Endothelial cell of umbilical vein (primary cell): ENCODE measurements around the gene POLN. TPM values are rescaled to one million over a fixed set of nuclear protein-coding genes. Genes with fewer than 3 reads are reported as not detected.
A peak's percentile ranks its signal among the peaks of the same experiment; 100 is the strongest.

Experiments
- BruUV-seq: library from RNA; stranded (reverse); fragments of 400-500 nt; replicated peaks from 2 replicates; lab custom pipeline; 2021; lab: Mats Ljungman, UMichigan
- CTCF ChIA-PET: fragments of 300-600, 350-600 bp; sonication (Branson Sonifier 250); formaldehyde crosslinking; loops from one replicate; lab custom pipeline; 2021; ENCODE audit warnings: antibody characterized with exemption, inconsistent platforms; lab: Charles Lee
- POLR2A ChIA-PET: fragments of 300-600, 350-600 bp; sonication (Branson Sonifier 250); formaldehyde crosslinking; loops from one replicate; lab custom pipeline; 2021; ENCODE audit warnings: antibody characterized with exemption, inconsistent platforms; lab: Charles Lee
- DNase-seq: peaks from one replicate; pipeline ENCODE4 v3.0.0-alpha.2; 2011; ENCODE audit warnings: low read depth, low spot score
- FAIRE-seq: peaks from 2 replicates; lab custom pipeline; 2011; peaks lifted over from hg19 to GRCh38; lab: Jason Lieb, UNC
- H2AFZ ChIP-seq: 2 replicates; pipeline ENCODE4 v1.6.0; 2012; ENCODE audit warnings: low read depth, low read length, control low read depth, inconsistent platforms
- H3K27ac ChIP-seq: 2 replicates; pipeline ENCODE4 v1.5.1; 2011; ENCODE audit warnings: low read depth, mild to moderate bottlenecking, control low read depth, low read length, moderate library complexity; ENCODE audit not compliant: insufficient read depth
- H3K27me3 ChIP-seq, 2 experiments: 2 replicates each; pipeline versions ENCODE4 v1.6.0 to v1.6.1; 2011; ENCODE audit warnings: low read length in 2 of 2, mixed read lengths in 1 of 2; ENCODE audit not compliant: control insufficient read depth in 2 of 2, insufficient read depth in 2 of 2
- H3K36me3 ChIP-seq, 2 experiments: 2 replicates in 1 of 2; 3 replicates in 1 of 2; pipeline ENCODE4 v1.5.1; 2011; ENCODE audit warnings: low read length in 2 of 2, mild to moderate bottlenecking in 1 of 2, moderate library complexity in 1 of 2; ENCODE audit not compliant: control insufficient read depth in 2 of 2, insufficient read depth in 2 of 2; ENCODE audit errors: extremely low read depth in 1 of 2
- H3K4me1 ChIP-seq: 3 replicates; pipeline ENCODE4 v1.5.1; 2011; ENCODE audit warnings: mild to moderate bottlenecking, low read length; ENCODE audit not compliant: control insufficient read depth, insufficient read depth; ENCODE audit errors: extremely low read depth
- H3K4me2 ChIP-seq: 2 replicates; pipeline ENCODE4 v1.6.1; 2011; ENCODE audit warnings: low read length, control low read depth, mixed read lengths; ENCODE audit not compliant: insufficient read depth
- H3K4me3 ChIP-seq, 3 experiments: fragments of 200-600 bp in 1 of 3; sonication (generic), shearing (Covaris generic) in 1 of 3; replicated peaks in 1 of 3; 2 replicates each; pipeline ENCODE4 v1.5.1; 2011 to 2016; ENCODE audit warnings: control low read depth in 3 of 3, low read length in 3 of 3, mild to moderate bottlenecking in 2 of 3, inconsistent platforms in 1 of 3, low read depth in 1 of 3, moderate library complexity in 1 of 3; ENCODE audit not compliant: insufficient read depth in 1 of 3
- H3K79me2 ChIP-seq: 2 replicates; pipeline ENCODE4 v1.6.0; 2012; ENCODE audit warnings: low read length, inconsistent platforms; ENCODE audit not compliant: control insufficient read depth, insufficient read depth
- H3K9ac ChIP-seq: replicated peaks from 2 replicates; pipeline ENCODE3; 2011; ENCODE audit warnings: low read length, control low read depth; ENCODE audit not compliant: insufficient read depth; ENCODE audit errors: extremely low read depth
- H3K9me1 ChIP-seq: replicated peaks from 3 replicates; pipeline ENCODE4 v1.6.0; 2011; ENCODE audit warnings: mild to moderate bottlenecking, low read length; ENCODE audit not compliant: control insufficient read depth, insufficient read depth; ENCODE audit errors: extremely low read depth
- H3K9me3 ChIP-seq: replicated peaks from 2 replicates; pipeline ENCODE4 v1.5.1; 2012; ENCODE audit warnings: low read length, inconsistent platforms; ENCODE audit not compliant: control insufficient read depth, insufficient read depth
- H4K20me1 ChIP-seq: replicated peaks from 2 replicates; pipeline ENCODE3; 2011; ENCODE audit warnings: mild to moderate bottlenecking, low read length; ENCODE audit not compliant: control insufficient read depth, insufficient read depth; ENCODE audit errors: extremely low read depth
- CTCF ChIP-seq, 2 donors: IDR thresholded peaks; 1 replicate in 1 of 2; 2 replicates in 1 of 2; pipeline ENCODE4 v1.5.1; 2011; ENCODE audit warnings: low read length in 2 of 2, mild to moderate bottlenecking in 2 of 2, moderate library complexity in 2 of 2, control low read depth in 1 of 2, inconsistent platforms in 1 of 2, low read depth in 1 of 2; ENCODE audit not compliant: insufficient read depth in 1 of 2; ENCODE audit errors: extremely low read depth in 1 of 2
- EZH2 ChIP-seq: IDR thresholded peaks from 2 replicates; pipeline ENCODE4 v1.6.1; 2012; ENCODE audit warnings: borderline replicate concordance, low read depth, mild to moderate bottlenecking, moderate library complexity, low read length, inconsistent platforms; ENCODE audit not compliant: severe bottlenecking
- FOS ChIP-seq: IDR thresholded peaks from 2 replicates; pipeline ENCODE4 v1.6.1; 2011; ENCODE audit warnings: mild to moderate bottlenecking, low read length, moderate library complexity, borderline replicate concordance; ENCODE audit not compliant: insufficient read depth
- GATA2 ChIP-seq: IDR thresholded peaks from 2 replicates; pipeline ENCODE4 v1.7.0; 2011; ENCODE audit warnings: low read depth, mild to moderate bottlenecking, moderate library complexity, mixed read lengths, low read length; ENCODE audit not compliant: insufficient read length, insufficient read depth
- JUN ChIP-seq: IDR thresholded peaks from 2 replicates; pipeline ENCODE4 v1.6.1; 2011; ENCODE audit warnings: borderline replicate concordance, low read depth; ENCODE audit not compliant: insufficient read length, insufficient read depth
- MAX ChIP-seq: IDR thresholded peaks from 2 replicates; pipeline ENCODE4 v1.6.1; 2011; ENCODE audit not compliant: insufficient read depth, insufficient read length
- MYC ChIP-seq: IDR thresholded peaks from one replicate; pipeline ENCODE4 v1.6.1; 2011; ENCODE audit warnings: mild to moderate bottlenecking, low read depth, low read length
- POLR2A ChIP-seq: IDR thresholded peaks from 2 replicates; pipeline ENCODE4 v1.6.1; 2012; ENCODE audit warnings: low read depth, mild to moderate bottlenecking, control low read depth, low read length
- POLR2AphosphoS5 ChIP-seq: IDR thresholded peaks from 2 replicates; pipeline ENCODE4 v1.6.1; 2012; ENCODE audit warnings: low read depth, mild to moderate bottlenecking, control low read depth, low read length, moderate library complexity; ENCODE audit not compliant: insufficient read depth
- dilution Hi-C: fragments of 300-500 bp; cut with MboI; formaldehyde crosslinking; loops from one replicate; pipeline ENCODE4 v1.15.0; 2019; ENCODE audit warnings: low sequenced_read_pairs; ENCODE audit not compliant: extremely low pct_ligation_motif_present
- intact Hi-C: fragments of 100-400 bp; cut with micrococcal nuclease; formaldehyde crosslinking; loops from one replicate; pipeline ENCODE4 v1.10.0; 2022
- polyA plus RNA-seq, 4 experiments: library from polyadenylated mRNA; depleted of rRNA in 3 of 4; stranded (reverse) in 3 of 4; unstranded in 1 of 4; fragments of >200 nt; gene quantifications; 2 replicates each; pipeline versions ENCODE4 v1.2.1 to v1.2.3, GENCODE V29; 2011 to 2012; ENCODE audit warnings: missing spikeins in 1 of 4
- total RNA-seq: library from RNA; stranded (reverse); gene quantifications from 2 replicates; pipeline ENCODE4 v1.2.3, GENCODE V29; 2021

Gene POLN
- total and polyA plus RNA-seq, 2 donors (not counting 3 experiments of a cell fraction or from before 2014, with no cell fraction given) = 1.3 to 4.2 TPM

- Histone ChIP-seq H3K27ac (peak overlapping the region; percentile 15), H4K20me1 (no peaks in the 10 kb centered on the region), H3K9ac (no peak overlapping the region), H3K79me2 (peaks cover 15% of the 10 kb centered on the region), H3K36me3 (peaks cover 2 to 41% of the 10 kb centered on the region in 2 experiments), H3K4me2 (no peak overlapping the region), H3K9me3 (no peaks in the 10 kb centered on the region), H3K4me1 (peaks cover 21% of the 10 kb centered on the region), H3K27me3 (no peaks in the 10 kb centered on the region), H3K9me1 (no peaks in the 10 kb centered on the region), H3K4me3 (no peak overlapping the region), H2AFZ (no peak overlapping the region)
- BruUV-seq = no TSS peak
- no peak for TF ChIP-seq EZH2
- TF ChIP-seq CTCF (IDR thresholded peaks at IDR 0.05; ENCODE audit: extremely low read depth in 1 of 2, insufficient read depth in 1 of 2, low read depth in 1 of 2, low read length in 2 of 2) = no peak
- ChIA-PET CTCF (interaction anchor here (1.0 kb wide), 1 partner anchor 36 kb away, joined by 3 read pairs; no protein-coding TSS in a partner anchor), POLR2A (no interaction called here)
- no peak for FAIRE-seq
- dilution Hi-C loops (no loop called here), intact Hi-C loops (no loop called here)
- no peak for DNase-seq
Measured at GRCh38 chr4:2256156-2256731, 14.3 kb upstream of the POLN start.

- POLR2A ChIA-PET = no interaction called here
- dilution Hi-C loops (no loop called here), intact Hi-C loops (no loop called here)
- Histone ChIP-seq H3K4me2 (no peak overlapping the region), H3K27ac (no peak overlapping the region), H3K9me1 (no peaks in the 10 kb centered on the region), H3K9ac (no peak overlapping the region), H3K9me3 (no peaks in the 10 kb centered on the region), H3K79me2 (peaks cover 11% of the 10 kb centered on the region), H3K36me3 (peaks cover 2 to 45% of the 10 kb centered on the region in 2 experiments), H2AFZ (no peak overlapping the region), H3K4me3 (no peak overlapping the region), H3K27me3 (no peaks in the 10 kb centered on the region), H3K4me1 (peaks cover 19% of the 10 kb centered on the region), H4K20me1 (no peaks in the 10 kb centered on the region)
- CTCF ChIA-PET = interaction anchor here (1.0 kb wide), 1 partner anchor 35 kb away, joined by 3 read pairs; no protein-coding TSS in a partner anchor
- FAIRE-seq (no peak), DNase-seq (no peak)
- no TSS peak for BruUV-seq
- no peak for TF ChIP-seq MAX
- TF ChIP-seq JUN = no peak
- no peak for TF ChIP-seq CTCF (IDR thresholded peaks at IDR 0.05; ENCODE audit: extremely low read depth in 1 of 2, insufficient read depth in 1 of 2, low read depth in 1 of 2, low read length in 2 of 2)
- no peak for TF ChIP-seq GATA2
- TF ChIP-seq EZH2 = no peak
- no peak for TF ChIP-seq FOS
- TF ChIP-seq POLR2A = no peak
- no peak for TF ChIP-seq MYC
- no peak for TF ChIP-seq POLR2AphosphoS5
Measured at GRCh38 chr4:2255501-2256155, 13.7 kb upstream of the POLN start.
